SJSA1 (cell line): Measurements from ENCODE around the gene OTUD5. TPM values are rescaled to one million over a fixed set of nuclear protein-coding genes. Genes with fewer than 3 reads are reported as not detected.

Source experiments
- DNase-seq, 2 experiments: peaks; one replicate each; pipeline ENCODE4 v3.0.0-alpha.2; 2015 to 2020; ENCODE audit warnings: low spot score in 2 of 2, low read depth in 1 of 2
- H3K27ac ChIP-seq: fragments of 250-450 bp; sonication (Bioruptor Pico); 2 replicates; pipeline ENCODE4 v1.5.1; 2020; ENCODE audit warnings: mild to moderate bottlenecking, moderate library complexity
- H3K27me3 ChIP-seq: fragments of 250-450 bp; sonication (Bioruptor Pico); replicated peaks from 2 replicates; pipeline ENCODE4 v1.5.1; 2020; ENCODE audit warnings: mild to moderate bottlenecking, moderate library complexity
- H3K36me3 ChIP-seq: fragments of 250-450 bp; sonication (Bioruptor Pico); 2 replicates; pipeline ENCODE4 v1.5.1; 2020; ENCODE audit warnings: mild to moderate bottlenecking
- H3K4me1 ChIP-seq: fragments of 250-450 bp; sonication (Bioruptor Pico); replicated peaks from 2 replicates; pipeline ENCODE4 v1.6.1; 2021; ENCODE audit warnings: mild to moderate bottlenecking
- H3K4me3 ChIP-seq: fragments of 250-450 bp; sonication (Bioruptor Pico); 2 replicates; pipeline ENCODE4 v1.5.1; 2020; ENCODE audit warnings: mild to moderate bottlenecking
- H3K9me3 ChIP-seq: fragments of 250-450 bp; sonication (Bioruptor Pico); replicated peaks from 2 replicates; pipeline ENCODE4 v1.5.1; 2020; ENCODE audit warnings: mild to moderate bottlenecking
- total RNA-seq: library from RNA; depleted of rRNA; stranded (reverse); fragments of >200 nt; shearing (Covaris generic); gene quantifications from 2 replicates; pipeline ENCODE4 v1.2.3, GENCODE V29; 2014

Gene OTUD5
- total RNA-seq, 1 experiment from 2014 or later, result 20.0 TPM

DNA sequence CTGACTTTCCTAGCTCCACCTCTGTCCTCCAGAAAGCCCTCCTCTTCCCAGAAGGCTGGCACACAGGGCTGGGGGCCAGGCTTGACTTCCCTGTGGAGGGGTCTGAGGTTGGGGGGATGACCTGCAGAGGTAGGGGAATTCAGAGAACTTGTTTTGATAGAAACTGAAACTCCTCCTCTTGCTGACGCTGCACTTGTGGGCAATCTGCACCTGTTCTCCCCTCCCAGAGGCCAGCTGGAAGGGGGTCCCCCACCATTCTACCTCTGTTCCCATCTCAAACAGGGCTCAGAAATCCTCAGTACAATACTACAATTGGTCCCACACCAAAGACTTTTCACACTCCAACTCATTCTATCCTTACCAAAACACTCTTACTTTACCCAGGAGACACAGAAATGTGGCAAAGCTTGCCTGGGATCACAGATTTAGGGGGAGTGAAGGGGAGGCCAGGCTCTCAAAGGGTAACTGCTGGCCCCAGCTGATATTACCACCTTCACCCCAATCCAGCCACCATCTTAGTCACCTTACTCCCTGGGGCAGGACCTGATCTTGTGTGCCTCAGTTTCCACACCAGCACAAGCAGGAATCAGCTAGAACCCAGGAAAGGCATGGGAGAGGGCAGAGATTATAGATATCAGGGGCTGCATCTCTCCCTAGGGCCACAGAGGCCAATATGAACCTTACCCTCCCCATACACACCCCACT is 18.5 kb downstream of the OTUD5 start:
- no peak for DNase-seq
- Histone ChIP-seq H3K4me3 (no peak overlapping the region), H3K4me1 (peaks cover 10% of the 10 kb centered on the region), H3K27ac (no peak overlapping the region), H3K9me3 (no peaks in the 10 kb centered on the region), H3K27me3 (no peaks in the 10 kb centered on the region), H3K36me3 (peaks cover 5% of the 10 kb centered on the region)

DNA sequence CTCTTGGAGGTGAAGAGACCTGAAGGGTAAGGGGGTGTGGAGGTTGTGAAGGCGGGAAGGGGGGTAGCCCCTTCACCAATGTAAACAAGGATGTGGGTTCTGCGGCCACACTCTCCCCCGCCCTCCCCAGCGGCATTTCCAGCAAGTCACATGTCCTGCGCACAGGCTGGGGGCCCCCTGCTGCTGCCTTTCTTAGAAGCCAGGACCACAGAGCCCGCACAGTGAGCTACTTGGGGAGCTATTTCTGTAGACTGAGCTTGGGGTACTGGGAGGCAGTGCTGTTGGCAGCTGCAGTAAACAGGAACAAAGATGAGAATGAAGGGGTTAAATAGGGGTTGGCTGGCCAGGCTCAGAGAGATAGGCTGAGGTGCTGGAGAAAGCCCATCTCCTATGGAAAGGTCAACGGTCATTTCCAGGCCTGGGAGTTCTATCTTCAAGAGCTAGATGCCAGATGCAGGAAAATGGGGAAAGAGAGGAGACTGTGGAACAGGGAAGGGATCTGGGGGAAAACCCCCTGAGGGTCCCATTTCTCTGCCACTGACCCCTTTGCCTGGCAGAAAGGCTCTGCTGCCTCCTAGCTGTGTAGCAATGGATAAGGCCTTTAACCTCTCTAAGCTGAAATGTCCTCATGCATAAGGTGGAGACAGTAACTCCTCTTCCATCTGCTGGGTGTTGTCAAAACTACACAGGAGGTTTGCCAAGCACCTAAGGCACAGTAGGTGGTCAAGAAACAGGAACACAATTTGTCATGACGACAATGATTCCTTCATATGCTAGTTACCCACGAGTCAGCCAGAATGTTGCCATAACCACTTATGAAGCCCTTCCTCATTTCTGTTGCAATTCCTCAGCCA is 20.1 kb downstream of the OTUD5 start:
- Histone ChIP-seq H3K9me3 (no peaks in the 10 kb centered on the region), H3K4me1 (peaks cover 10% of the 10 kb centered on the region), H3K27me3 (no peaks in the 10 kb centered on the region), H3K36me3 (peaks cover 5% of the 10 kb centered on the region), H3K4me3 (no peak overlapping the region), H3K27ac (no peak overlapping the region)
- DNase-seq, result peak; percentile 29 to 48

DNA sequence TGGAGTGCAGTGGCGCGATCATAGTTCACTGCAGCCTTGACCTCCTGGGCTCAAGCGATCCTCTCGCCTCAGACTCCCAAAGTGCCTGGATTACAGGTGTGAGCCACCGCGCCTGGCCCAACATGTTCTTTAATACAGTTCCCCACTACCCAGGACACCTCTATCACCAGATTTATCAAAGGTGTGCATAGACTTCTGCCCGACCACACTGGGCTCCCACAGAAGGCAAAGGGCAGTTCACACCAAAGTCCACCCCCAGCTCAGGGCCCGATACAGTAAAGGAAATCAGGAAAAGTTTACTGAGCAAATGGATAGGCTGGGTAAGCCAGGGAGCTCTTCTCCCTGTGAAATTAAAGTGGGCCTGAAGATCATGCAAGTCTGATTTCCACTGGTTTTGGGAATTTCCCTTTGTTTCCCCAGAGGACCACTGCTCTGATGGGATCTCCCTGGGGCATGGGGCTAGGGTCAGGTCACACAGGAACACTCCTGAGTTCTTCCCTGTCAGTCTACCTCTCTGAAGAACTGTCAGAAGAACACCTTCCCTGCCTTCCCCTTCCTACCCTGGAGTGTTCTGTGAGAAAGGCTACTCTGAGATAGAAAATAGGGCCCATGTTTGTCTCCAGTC is 20.9 kb downstream of the OTUD5 start:
- Histone ChIP-seq H3K4me1 (peaks cover 10% of the 10 kb centered on the region), H3K27ac (no peak overlapping the region), H3K36me3 (peaks cover 5% of the 10 kb centered on the region), H3K9me3 (no peaks in the 10 kb centered on the region), H3K4me3 (no peak overlapping the region), H3K27me3 (no peaks in the 10 kb centered on the region)
- DNase-seq, result no peak

DNA sequence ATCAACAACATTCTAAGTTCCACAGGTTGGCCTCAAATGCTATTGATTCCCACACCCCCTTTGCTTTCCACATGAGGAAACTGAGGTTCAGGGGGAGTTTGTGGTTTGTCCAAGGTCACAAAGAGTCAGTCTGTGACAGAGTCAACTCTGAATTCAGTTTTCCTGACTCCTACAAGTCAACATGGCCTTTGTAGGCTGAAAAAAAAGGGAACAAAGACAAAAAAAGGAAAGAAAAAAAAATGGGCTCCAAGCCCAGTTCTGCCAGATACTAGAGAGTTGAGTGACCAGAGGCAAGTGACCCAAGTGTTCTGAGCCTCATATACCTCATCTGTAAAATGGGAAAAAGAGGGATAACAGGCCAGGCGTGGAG is 22.1 kb downstream of the OTUD5 start:
- Histone ChIP-seq H3K9me3 (no peaks in the 10 kb centered on the region), H3K36me3 (peaks cover 7% of the 10 kb centered on the region), H3K4me1 (peaks cover 10% of the 10 kb centered on the region), H3K4me3 (no peak overlapping the region), H3K27ac (no peak overlapping the region), H3K27me3 (no peaks in the 10 kb centered on the region)
- no peak for DNase-seq

DNA sequence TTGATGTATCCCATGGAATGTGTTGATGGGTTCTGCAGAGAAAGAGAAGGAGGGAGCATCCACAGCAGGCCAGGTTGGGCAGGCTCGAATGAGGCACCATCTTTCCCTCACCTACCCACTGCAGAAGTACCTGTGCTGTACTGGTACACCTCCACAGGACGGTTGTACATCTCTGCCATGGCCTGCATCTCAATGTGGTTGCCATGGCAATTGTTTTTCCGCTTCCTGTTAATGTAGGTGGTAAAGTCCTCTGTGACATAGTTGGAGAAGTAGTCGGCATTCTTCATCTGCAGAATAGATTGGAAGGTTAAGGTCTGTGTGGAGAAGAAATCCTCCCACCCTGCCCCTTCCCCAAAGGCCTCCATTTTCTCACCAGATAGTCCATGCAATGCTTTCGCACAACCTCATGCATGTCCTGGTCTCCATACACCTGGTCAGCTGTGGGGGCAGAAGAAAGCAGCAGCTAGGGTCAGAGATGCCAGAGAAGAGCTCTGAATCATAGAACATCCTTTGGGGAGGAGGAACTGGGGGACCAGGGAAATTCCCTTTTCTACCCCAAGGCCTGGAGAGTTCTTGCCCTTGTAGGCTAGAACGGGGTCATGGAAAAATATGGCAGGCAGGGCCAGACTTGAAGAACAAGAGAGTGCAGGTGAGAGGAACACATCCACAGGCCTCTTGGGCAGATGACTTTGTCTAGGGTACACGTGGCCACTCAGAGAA is 22.7 kb downstream of the OTUD5 start:
- no peaks in the 10 kb centered on the region for H3K9me3 ChIP-seq
- DNase-seq, result no peak
- H3K4me1 ChIP-seq, result peaks cover 10% of the 10 kb centered on the region
- no peaks in the 10 kb centered on the region for H3K27me3 ChIP-seq
- H3K4me3 ChIP-seq, result no peak overlapping the region
- H3K27ac ChIP-seq, result no peak overlapping the region
- H3K36me3 ChIP-seq, result peaks cover 8% of the 10 kb centered on the region

DNA sequence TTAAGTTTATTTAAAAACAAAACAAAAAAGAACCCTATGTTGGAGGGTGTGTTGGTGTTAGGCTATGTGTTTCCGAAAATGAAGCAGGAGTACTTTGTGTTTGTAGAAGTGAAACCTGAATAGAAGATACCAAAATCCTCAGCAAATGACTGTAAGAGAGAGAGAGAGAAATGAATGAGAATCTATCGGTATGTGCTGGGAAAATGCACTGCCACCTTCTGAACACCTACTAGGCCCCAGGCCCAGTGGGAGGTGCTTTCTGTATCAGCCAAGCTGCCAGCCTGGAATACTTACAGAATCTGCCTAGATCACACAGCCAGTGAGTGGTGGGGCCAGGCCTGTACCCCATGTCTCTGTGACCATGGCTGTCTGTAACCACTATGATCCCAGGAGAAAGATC is 23.6 kb downstream of the OTUD5 start:
- Histone ChIP-seq H3K36me3 (peaks cover 8% of the 10 kb centered on the region), H3K27ac (no peak overlapping the region), H3K27me3 (no peaks in the 10 kb centered on the region), H3K9me3 (no peaks in the 10 kb centered on the region), H3K4me3 (no peak overlapping the region), H3K4me1 (peaks cover 10% of the 10 kb centered on the region)
- no peak for DNase-seq

DNA sequence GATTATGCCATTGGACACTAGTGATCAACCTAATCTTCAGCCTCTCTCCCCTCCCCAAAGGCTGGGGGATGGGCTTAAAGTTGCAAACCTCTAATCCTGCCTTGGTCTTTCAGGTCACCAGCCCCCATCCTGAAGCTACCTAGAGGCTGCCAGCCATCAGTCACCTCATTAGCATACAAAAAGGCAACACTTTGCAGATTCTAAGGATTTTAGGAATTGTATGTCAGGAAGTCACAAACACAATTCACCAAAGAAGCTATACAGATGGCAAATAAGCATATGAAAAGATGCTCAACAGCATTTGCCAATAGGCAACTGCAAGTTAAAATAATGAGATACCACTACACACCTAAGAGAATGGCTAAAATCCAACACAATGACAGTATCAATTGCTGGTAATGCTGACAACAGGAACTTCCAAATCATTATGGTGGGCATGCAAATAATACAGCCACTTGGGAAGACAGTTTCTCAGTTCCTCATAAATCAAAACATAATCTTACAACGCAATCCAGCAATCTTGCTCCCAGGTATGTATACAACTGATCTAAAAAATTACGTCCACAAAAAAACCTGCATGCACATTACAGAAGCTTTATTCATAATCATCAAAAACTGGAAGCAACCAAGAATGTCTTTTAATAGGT is 29.5 kb downstream of the OTUD5 start:
- Histone ChIP-seq H3K27ac (no peak overlapping the region), H3K36me3 (peaks cover 10% of the 10 kb centered on the region; the same call in 1 of the 2 replicates), H3K4me1 (no peaks in the 10 kb centered on the region), H3K9me3 (no peaks in the 10 kb centered on the region), H3K27me3 (no peaks in the 10 kb centered on the region), H3K4me3 (no peak overlapping the region)
- no peak for DNase-seq

DNA sequence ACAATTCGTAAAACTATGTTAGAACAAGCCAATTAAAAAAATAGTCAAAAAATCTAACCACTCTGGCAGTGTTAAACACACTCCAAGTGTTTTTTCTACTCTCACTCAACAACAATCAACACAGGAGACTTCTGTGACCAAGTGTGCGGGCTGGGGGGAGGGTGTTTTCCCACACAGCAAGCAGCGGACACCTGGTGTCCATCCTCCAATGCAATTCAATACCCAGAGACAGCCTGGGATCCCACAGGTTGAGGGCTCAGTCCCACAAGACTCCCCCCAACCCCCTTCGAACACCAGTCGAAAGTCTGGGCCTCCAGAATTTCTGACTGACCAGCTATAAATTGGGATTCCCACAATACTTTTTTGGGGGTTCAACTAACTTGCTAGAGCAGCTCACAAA is 30.3 kb downstream of the OTUD5 start:
- Histone ChIP-seq H3K27ac (no peak overlapping the region), H3K4me1 (no peaks in the 10 kb centered on the region), H3K9me3 (no peaks in the 10 kb centered on the region), H3K4me3 (no peak overlapping the region), H3K36me3 (peaks cover 12% of the 10 kb centered on the region; the same call in 1 of the 2 replicates), H3K27me3 (no peaks in the 10 kb centered on the region)
- DNase-seq, result no peak

DNA sequence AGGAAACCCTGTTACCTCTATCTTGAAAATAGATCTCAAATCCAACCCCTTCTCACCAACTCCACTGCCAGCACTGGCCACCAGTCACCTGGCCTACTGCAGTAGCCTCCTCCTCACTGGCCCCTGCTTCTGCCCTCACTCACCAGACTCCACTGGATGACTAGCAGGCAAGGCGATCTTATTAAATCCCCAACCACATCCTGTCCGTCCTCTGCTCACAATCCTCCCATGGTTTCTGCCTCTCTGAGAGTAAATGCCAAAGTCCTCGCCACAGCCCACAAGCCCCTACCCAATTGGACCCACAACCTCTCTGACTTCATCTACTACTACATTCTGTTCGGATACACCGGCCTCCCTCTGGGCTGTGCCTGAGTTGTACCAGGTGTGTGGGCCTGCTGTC is 33.1 kb downstream of the OTUD5 start:
- 0 out of 2 replicates have a peak, but pooled peaks cover 9% of the 10 kb centered on the region for H3K36me3 ChIP-seq
- DNase-seq, result no peak
- peaks cover 7% of the 10 kb centered on the region; the same call in 1 of the 2 replicates for H3K4me1 ChIP-seq
- no peak overlapping the region for H3K27ac ChIP-seq
- H3K4me3 ChIP-seq, result no peak overlapping the region
- H3K9me3 ChIP-seq, result no peaks in the 10 kb centered on the region
- no peaks in the 10 kb centered on the region for H3K27me3 ChIP-seq

DNA sequence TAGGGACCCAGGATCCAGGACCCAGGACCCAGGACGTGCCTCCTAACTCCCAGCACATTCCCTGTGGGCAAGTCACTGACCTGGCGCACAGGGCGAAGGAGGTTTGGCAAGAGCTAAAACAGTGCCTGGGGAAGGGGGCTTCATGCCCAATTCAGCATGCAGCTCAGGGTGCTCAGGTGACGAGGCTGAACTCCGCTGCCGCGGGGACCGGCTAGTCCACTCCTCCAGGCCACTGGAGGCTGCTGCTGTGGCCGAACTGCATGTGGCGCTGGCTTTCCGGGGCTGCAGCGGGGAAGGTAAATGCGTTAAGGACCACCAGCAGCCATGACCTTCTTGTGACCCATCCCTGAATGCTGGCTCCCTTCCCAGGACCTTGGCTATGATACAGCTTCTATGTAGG is 33.6 kb downstream of the OTUD5 start:
- 0 out of 2 replicates have a peak, but pooled peaks cover 9% of the 10 kb centered on the region for H3K36me3 ChIP-seq
- DNase-seq, result no peak
- H3K9me3 ChIP-seq, result no peaks in the 10 kb centered on the region
- no peak overlapping the region for H3K27ac ChIP-seq
- H3K27me3 ChIP-seq, result no peaks in the 10 kb centered on the region
- H3K4me3 ChIP-seq, result no peak overlapping the region
- H3K4me1 ChIP-seq, result peaks cover 7% of the 10 kb centered on the region; the same call in 1 of the 2 replicates

DNA sequence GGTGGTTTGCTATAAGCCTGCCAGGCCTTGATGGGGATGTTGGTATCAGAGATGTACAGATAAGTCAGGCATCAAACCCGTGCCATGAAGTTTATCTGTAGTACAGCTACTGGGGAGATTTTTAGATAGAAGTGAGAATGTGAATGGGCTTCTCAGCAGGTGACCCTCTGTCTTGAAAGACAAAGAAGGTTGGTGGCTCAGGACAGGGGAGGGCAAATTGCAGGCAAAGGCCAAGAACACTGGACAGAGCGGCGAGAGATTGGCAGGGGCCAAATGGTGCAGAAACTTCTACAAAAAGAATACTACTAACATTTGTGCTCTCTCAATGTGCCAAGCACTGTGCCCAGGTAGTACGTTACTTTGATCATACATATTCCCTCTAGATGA is 36.7 kb downstream of the OTUD5 start:
- no peak for DNase-seq
- Histone ChIP-seq H3K9me3 (no peaks in the 10 kb centered on the region), H3K27ac (no peak overlapping the region), H3K36me3 (0 out of 2 replicates have a peak, but pooled peaks cover 9% of the 10 kb centered on the region), H3K27me3 (no peaks in the 10 kb centered on the region), H3K4me1 (peaks cover 14% of the 10 kb centered on the region), H3K4me3 (no peak overlapping the region)

DNA sequence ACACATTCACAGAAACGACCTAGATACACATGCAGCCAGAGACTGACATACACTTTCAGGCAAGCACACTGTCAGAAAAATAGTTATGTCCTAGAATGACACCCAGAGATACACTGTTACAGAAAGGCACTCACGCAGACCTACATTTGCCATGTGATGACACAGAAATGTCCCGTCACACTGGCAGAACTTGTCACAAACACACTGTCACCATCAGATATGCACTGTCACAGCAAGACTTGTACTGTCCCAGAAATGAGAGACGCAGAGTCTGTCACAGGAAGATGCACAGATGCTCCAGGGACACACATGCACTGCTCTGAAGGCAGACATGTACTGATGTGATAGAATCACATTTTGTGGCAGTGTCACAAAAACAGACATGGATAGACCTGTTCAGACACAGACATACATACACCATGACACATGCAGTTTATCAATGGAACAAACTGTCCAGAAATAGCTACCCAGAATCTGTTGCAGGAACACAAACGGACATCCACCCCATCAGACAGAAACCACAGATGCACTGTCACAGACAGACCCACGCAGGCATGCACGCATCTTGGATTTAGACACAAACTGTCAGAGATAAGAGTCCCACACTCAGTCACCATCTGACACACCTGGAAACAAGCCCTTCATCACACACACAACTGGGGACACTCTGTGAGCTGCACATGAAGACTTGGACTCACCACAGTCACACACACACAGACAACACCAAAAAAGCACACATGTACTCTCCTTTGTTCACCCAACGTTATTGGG is 37.3 kb downstream of the OTUD5 start:
- Histone ChIP-seq H3K36me3 (0 out of 2 replicates have a peak, but pooled peaks cover 7% of the 10 kb centered on the region), H3K4me1 (peaks cover 14% of the 10 kb centered on the region), H3K4me3 (no peak overlapping the region), H3K9me3 (no peaks in the 10 kb centered on the region), H3K27ac (no peak overlapping the region), H3K27me3 (no peaks in the 10 kb centered on the region)
- no peak for DNase-seq
